ENCODE measurements around the gene CAPN9.

Gene CAPN9

DNA sequence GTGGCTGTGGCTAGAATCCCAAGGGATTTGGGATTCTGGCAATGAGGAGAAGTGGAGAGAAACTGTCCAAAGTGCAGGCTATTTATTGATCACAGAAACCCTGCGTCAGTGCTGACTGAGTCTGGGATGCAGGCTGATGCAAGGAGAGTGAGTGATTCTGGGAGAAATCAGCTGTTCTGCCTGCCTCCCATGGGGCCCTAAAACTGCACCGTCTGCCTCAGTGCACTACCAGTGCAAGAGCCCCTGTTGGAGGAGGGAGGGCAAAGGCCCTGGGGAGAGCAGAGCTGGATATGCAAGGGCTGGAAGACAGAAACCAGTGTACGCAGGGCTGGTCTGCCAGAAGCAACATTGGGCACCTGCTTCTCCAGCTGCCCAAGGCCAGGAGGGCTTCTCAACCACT is 78.6 kb downstream of the CAPN9 start:
- H3K9me3 ChIP-seq, result no peaks in the 10 kb centered on the region
- no peaks in the 10 kb centered on the region for H3K27me3 ChIP-seq
- H3K4me3 ChIP-seq (ENCODE audit: low read depth, low read length), result no peak overlapping the region
- no peak for DNase-seq
- TF ChIP-seq, protein P1, sequence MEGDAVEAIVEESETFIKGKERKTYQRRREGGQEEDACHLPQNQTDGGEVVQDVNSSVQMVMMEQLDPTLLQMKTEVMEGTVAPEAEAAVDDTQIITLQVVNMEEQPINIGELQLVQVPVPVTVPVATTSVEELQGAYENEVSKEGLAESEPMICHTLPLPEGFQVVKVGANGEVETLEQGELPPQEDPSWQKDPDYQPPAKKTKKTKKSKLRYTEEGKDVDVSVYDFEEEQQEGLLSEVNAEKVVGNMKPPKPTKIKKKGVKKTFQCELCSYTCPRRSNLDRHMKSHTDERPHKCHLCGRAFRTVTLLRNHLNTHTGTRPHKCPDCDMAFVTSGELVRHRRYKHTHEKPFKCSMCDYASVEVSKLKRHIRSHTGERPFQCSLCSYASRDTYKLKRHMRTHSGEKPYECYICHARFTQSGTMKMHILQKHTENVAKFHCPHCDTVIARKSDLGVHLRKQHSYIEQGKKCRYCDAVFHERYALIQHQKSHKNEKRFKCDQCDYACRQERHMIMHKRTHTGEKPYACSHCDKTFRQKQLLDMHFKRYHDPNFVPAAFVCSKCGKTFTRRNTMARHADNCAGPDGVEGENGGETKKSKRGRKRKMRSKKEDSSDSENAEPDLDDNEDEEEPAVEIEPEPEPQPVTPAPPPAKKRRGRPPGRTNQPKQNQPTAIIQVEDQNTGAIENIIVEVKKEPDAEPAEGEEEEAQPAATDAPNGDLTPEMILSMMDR (IDR thresholded peaks at IDR 0.05; ENCODE audit: low read depth, low read length), result no peak
- no peaks in the 10 kb centered on the region for H3K36me3 ChIP-seq
- H3K4me1 ChIP-seq, result peaks cover 6% of the 10 kb centered on the region

DNA sequence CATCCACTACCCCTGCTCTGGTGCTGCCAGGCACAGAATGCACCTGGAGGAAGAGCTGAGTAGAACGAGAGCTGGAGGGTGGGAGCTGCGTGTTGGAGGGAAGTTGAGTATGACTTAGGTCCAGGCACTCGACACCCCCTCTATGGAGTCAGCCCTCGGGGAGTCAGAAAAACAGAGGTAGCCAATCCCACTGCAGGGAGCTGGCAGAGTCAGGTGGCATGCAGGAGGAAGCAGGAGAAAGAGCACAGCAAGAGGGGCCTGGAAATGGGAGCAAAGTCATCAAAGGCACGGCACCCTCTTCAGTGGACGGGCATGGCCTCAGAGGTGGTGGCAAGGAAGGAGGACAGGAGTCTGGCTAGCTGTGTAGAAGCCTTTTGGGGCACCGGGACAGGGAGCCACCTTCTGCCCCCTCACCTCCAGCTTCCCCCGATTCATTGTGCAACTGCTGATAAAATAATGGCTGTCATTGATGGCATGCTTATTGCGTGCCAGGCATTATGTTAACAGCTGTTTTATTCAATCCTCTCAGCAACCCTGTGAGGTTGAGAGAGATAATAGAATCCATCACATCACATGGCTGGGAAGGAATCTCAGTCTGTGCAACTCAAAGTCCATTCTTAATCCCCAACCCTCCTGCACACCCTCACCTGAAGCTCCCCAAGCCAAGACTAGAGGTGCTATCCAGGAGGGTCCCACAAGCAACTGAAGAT is 79.1 kb downstream of the CAPN9 start:
- no peaks in the 10 kb centered on the region for H3K36me3 ChIP-seq

GRCh38 chr1:230827081-230827681 is 80.0 kb downstream of the CAPN9 start:
- TF ChIP-seq, protein P1 (IDR thresholded peaks at IDR 0.05; ENCODE audit: low read depth, low read length), result no peak
- H3K27me3 ChIP-seq, result no peaks in the 10 kb centered on the region
- H3K9me3 ChIP-seq, result no peaks in the 10 kb centered on the region
- H3K4me1 ChIP-seq, result peaks cover 6% of the 10 kb centered on the region
- no peak for DNase-seq
- H3K36me3 ChIP-seq, result no peaks in the 10 kb centered on the region
- no peak overlapping the region for H3K4me3 ChIP-seq (ENCODE audit: low read depth, low read length)

More for the DNA sequence above, 79.1 kb downstream of the CAPN9 start:
- TF ChIP-seq, protein P1 (IDR thresholded peaks at IDR 0.05; ENCODE audit: low read depth, low read length), result no peak
- Histone ChIP-seq H3K27me3 (no peaks in the 10 kb centered on the region), H3K4me3 (ENCODE audit: low read depth, low read length) (no peak overlapping the region), H3K4me1 (peaks cover 6% of the 10 kb centered on the region), H3K9me3 (no peaks in the 10 kb centered on the region)
- DNase-seq, result no peak

DNA sequence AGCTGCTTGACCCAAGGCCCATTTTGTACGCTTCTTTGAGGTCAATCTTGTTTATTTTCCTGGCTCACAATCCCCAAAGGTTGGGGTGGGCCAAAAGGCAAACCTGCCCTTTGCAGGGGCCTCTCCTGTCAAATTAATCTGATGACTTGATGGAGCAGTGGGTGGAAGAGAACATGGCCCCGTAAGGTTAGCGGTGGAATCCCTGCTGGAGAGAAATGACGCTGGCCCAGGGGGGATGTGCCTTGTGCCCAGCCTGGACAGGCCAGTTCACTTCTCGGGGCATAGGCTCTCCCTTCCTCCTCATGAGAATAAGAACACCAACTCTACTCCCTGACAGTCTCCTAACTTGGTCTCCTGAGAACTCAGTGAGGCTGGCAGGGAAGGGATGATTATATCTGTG is 80.6 kb downstream of the CAPN9 start:
- TF ChIP-seq, protein P1 (IDR thresholded peaks at IDR 0.05; ENCODE audit: low read depth, low read length), result no peak
- Histone ChIP-seq H3K4me1 (peaks cover 6% of the 10 kb centered on the region), H3K4me3 (ENCODE audit: low read depth, low read length) (no peak overlapping the region), H3K36me3 (no peaks in the 10 kb centered on the region), H3K9me3 (no peaks in the 10 kb centered on the region), H3K27me3 (no peaks in the 10 kb centered on the region)
- DNase-seq, result no peak

GRCh38 chr1:230828421-230828820 is 81.2 kb downstream of the CAPN9 start:
- no peaks in the 10 kb centered on the region for H3K27me3 ChIP-seq
- peaks cover 6% of the 10 kb centered on the region for H3K4me1 ChIP-seq
- no peaks in the 10 kb centered on the region for H3K9me3 ChIP-seq
- no peak for DNase-seq
- TF ChIP-seq, protein P1 (IDR thresholded peaks at IDR 0.05; ENCODE audit: low read depth, low read length), result no peak
- H3K36me3 ChIP-seq, result no peaks in the 10 kb centered on the region
- no peak overlapping the region for H3K4me3 ChIP-seq (ENCODE audit: low read depth, low read length)

- no peaks in the 10 kb centered on the region for H3K36me3 ChIP-seq
- H3K4me1 ChIP-seq, result no peaks in the 10 kb centered on the region
- TF ChIP-seq, protein P1 (IDR thresholded peaks at IDR 0.05; ENCODE audit: low read depth, low read length), result no peak
- DNase-seq, result no peak
- H3K4me3 ChIP-seq (ENCODE audit: low read depth, low read length), result no peak overlapping the region
- H3K27me3 ChIP-seq, result no peaks in the 10 kb centered on the region
- H3K9me3 ChIP-seq, result no peaks in the 10 kb centered on the region
Observed at GRCh38 chr1:230831771-230832170, 84.6 kb downstream of the CAPN9 start.
